ENCODE results near the gene SAMD1. TPM values are rescaled to one million over a fixed set of nuclear protein-coding genes. Genes with fewer than 3 reads are reported as not detected.

Gene SAMD1
- total and polyA plus RNA-seq, 2 donors from 2014 or later, result 23.3 to 28.3 TPM

GRCh38 chr19:14059652-14060155 lies 30.8 kb downstream of the SAMD1 start:
- no peak for TF ChIP-seq CTCF (IDR thresholded peaks at IDR 0.05; ENCODE audit: borderline replicate concordance, extremely low read depth, insufficient read depth)
- peak overlapping the region; percentile 44 to 81 for H3K27ac ChIP-seq (ENCODE audit: low read depth in 2 of 2, low read length in 2 of 2)
- H3K27me3 ChIP-seq (ENCODE audit: control insufficient read depth, insufficient read depth, low read length), result no peaks in the 10 kb centered on the region
- peak overlapping the region in 2 of 3 donors; percentile 43 to 57 for H3K4me3 ChIP-seq (ENCODE audit: low read length in 3 of 3)
- DNase-seq (peak in 2 of 5 donors; percentile 51 to 66), FAIRE-seq (no peak)
- intact Hi-C loops (cut with DNase I), result loop anchor here (10.0 kb wide), 1 partner anchor 175 kb away; no protein-coding TSS in a partner anchor
- no peaks in the 10 kb centered on the region for H3K9me3 ChIP-seq (ENCODE audit: control insufficient read depth in 2 of 3, insufficient read depth in 1 of 3, low read length in 3 of 3)
- H3K36me3 ChIP-seq (ENCODE audit: control insufficient read depth in 2 of 3, insufficient read depth in 3 of 3, low read length in 3 of 3), result no peaks in the 10 kb centered on the region
- H3K9ac ChIP-seq (ENCODE audit: low read length in 3 of 3), result no peak overlapping the region
- peaks cover 0 to 14% (median 11%) of the 10 kb centered on the region in 3 donors for H3K4me1 ChIP-seq (ENCODE audit: control insufficient read depth in 2 of 3, insufficient read depth in 2 of 3, low read depth in 1 of 3, low read length in 3 of 3)

- H3K9ac ChIP-seq (ENCODE audit: low read length in 3 of 3), result no peak overlapping the region
- no peak for FAIRE-seq
- H3K27me3 ChIP-seq (ENCODE audit: control insufficient read depth, insufficient read depth, low read length), result no peaks in the 10 kb centered on the region
- H3K9me3 ChIP-seq (ENCODE audit: control insufficient read depth in 2 of 3, insufficient read depth in 1 of 3, low read length in 3 of 3), result no peaks in the 10 kb centered on the region
- no peak overlapping the region for H3K27ac ChIP-seq (ENCODE audit: low read depth in 2 of 2, low read length in 2 of 2)
- no peak for DNase-seq
- peak overlapping the region in 1 of 3 donors; percentile 35 for H3K4me3 ChIP-seq (ENCODE audit: low read length in 3 of 3)
- TF ChIP-seq CTCF (IDR thresholded peaks at IDR 0.05; ENCODE audit: borderline replicate concordance, extremely low read depth, insufficient read depth), result peak; percentile 54
- H3K36me3 ChIP-seq (ENCODE audit: control insufficient read depth in 2 of 3, insufficient read depth in 3 of 3, low read length in 3 of 3), result no peaks in the 10 kb centered on the region
- H3K4me1 ChIP-seq (ENCODE audit: control insufficient read depth in 2 of 3, insufficient read depth in 2 of 3, low read depth in 1 of 3, low read length in 3 of 3), result peaks cover 0 to 14% (median 11%) of the 10 kb centered on the region in 3 donors
- intact Hi-C loops (cut with DNase I), result loop anchor here (10.0 kb wide), 1 partner anchor 174 kb away; no protein-coding TSS in a partner anchor
Measured at GRCh38 chr19:14059093-14059480, 31.5 kb downstream of the SAMD1 start.

GRCh38 chr19:14058182-14059092 lies 32.1 kb downstream of the SAMD1 start:
- intact Hi-C loops (cut with DNase I), result loop anchor here (10.0 kb wide), 1 partner anchor 174 kb away; no protein-coding TSS in a partner anchor
- peak overlapping the region in 1 of 3 donors; percentile 15 for H3K9ac ChIP-seq (ENCODE audit: low read length in 3 of 3)
- no peaks in the 10 kb centered on the region for H3K36me3 ChIP-seq (ENCODE audit: control insufficient read depth in 2 of 3, insufficient read depth in 3 of 3, low read length in 3 of 3)
- no peaks in the 10 kb centered on the region for H3K9me3 ChIP-seq (ENCODE audit: control insufficient read depth in 2 of 3, insufficient read depth in 1 of 3, low read length in 3 of 3)
- peaks cover 0 to 14% (median 11%) of the 10 kb centered on the region in 3 donors for H3K4me1 ChIP-seq (ENCODE audit: control insufficient read depth in 2 of 3, insufficient read depth in 2 of 3, low read depth in 1 of 3, low read length in 3 of 3)
- no peaks in the 10 kb centered on the region for H3K27me3 ChIP-seq (ENCODE audit: control insufficient read depth, insufficient read depth, low read length)
- FAIRE-seq (no peak), DNase-seq (no peak)
- H3K4me3 ChIP-seq (ENCODE audit: low read length in 3 of 3), result no peak overlapping the region
- no peak for TF ChIP-seq CTCF (IDR thresholded peaks at IDR 0.05; ENCODE audit: borderline replicate concordance, extremely low read depth, insufficient read depth)
- H3K27ac ChIP-seq (ENCODE audit: low read depth in 2 of 2, low read length in 2 of 2), result no peak overlapping the region
